ENCODE data around the gene SPP1.

SPP1 gene

GRCh38 chr4:88027611-88028608 lies 52.4 kb downstream of the SPP1 start:
- FAIRE-seq: no peak
- DNase-seq (ENCODE audit: insufficient read length, low spot score): no peak

GRCh38 chr4:88028946-88029345 lies 53.4 kb downstream of the SPP1 start:
- DNase-seq (ENCODE audit: insufficient read length, low spot score) (no peak), FAIRE-seq (no peak)
- TF ChIP-seq CTCF (IDR thresholded peaks at IDR 0.05; ENCODE audit: insufficient read depth, missing control alignments): no peak

More at GRCh38 chr4:88027611-88028608, 52.4 kb downstream of the SPP1 start:
- TF ChIP-seq CTCF (IDR thresholded peaks at IDR 0.05; ENCODE audit: insufficient read depth, missing control alignments): no peak

- TF ChIP-seq CTCF (IDR thresholded peaks at IDR 0.05; ENCODE audit: insufficient read depth, missing control alignments): no peak
- no peak for DNase-seq (ENCODE audit: insufficient read length, low spot score)
- no peak for FAIRE-seq
These were observed 54.0 kb downstream of the SPP1 start for GRCh38 chr4:88029556-88029955.

GRCh38 chr4:88030565-88031310 lies 55.2 kb downstream of the SPP1 start:
- TF ChIP-seq CTCF (IDR thresholded peaks at IDR 0.05; ENCODE audit: insufficient read depth, missing control alignments): no peak
- no peak for DNase-seq (ENCODE audit: insufficient read length, low spot score)
- no peak for FAIRE-seq

All from D721Med (cell line).